WTC11 (cell line): ENCODE data around the gene DNAH8. TPM values are rescaled to one million over a fixed set of nuclear protein-coding genes. Genes with fewer than 3 reads are reported as not detected.

Experiments used
- ATAC-seq: fragments of 200-7000 bp; cut with Tn5 transposase; 2 replicates; pipeline ENCODE4 v1.10.0; 2021; ENCODE audit warnings: mild to moderate bottlenecking, moderate library complexity
- CTCF ChIA-PET: fragments of 300-600 bp; sonication (Branson Sonifier 250); formaldehyde crosslinking; loops from one replicate; lab custom pipeline; 2021; ENCODE audit warnings: antibody characterized with exemption; lab: Charles Lee
- POLR2A ChIA-PET: fragments of 350-600 bp; sonication (Branson Sonifier 250); formaldehyde crosslinking; loops from one replicate; lab custom pipeline; 2021; ENCODE audit warnings: antibody characterized with exemption; lab: Charles Lee
- DNase-seq: peaks from one replicate; pipeline ENCODE4 v3.0.0; 2021; ENCODE audit warnings: low spot score
- H3K27ac Mint-ChIP-seq: 2 replicates; pipeline ENCODE4 v1.8.0; 2021; ENCODE audit warnings: mixed read lengths
- H3K27me3 Mint-ChIP-seq: 2 replicates; pipeline ENCODE4 v1.8.0; 2021; ENCODE audit warnings: low read depth, mild to moderate bottlenecking, moderate library complexity, mixed read lengths
- H3K36me3 Mint-ChIP-seq: 2 replicates; pipeline ENCODE4 v1.8.0; 2021; ENCODE audit warnings: mixed read lengths
- H3K4me1 Mint-ChIP-seq: 2 replicates; pipeline ENCODE4 v1.8.0; 2022; ENCODE audit warnings: mixed read lengths
- H3K4me3 Mint-ChIP-seq: 2 replicates; pipeline ENCODE4 v1.8.0; 2021; ENCODE audit warnings: mild to moderate bottlenecking, moderate library complexity, mixed read lengths
- H3K9me3 Mint-ChIP-seq: 2 replicates; pipeline ENCODE4 v1.8.0; 2021; ENCODE audit warnings: mixed read lengths
- AFF4 ChIP-seq: sonication (generic); formaldehyde crosslinking; IDR thresholded peaks from 2 replicates; pipeline ENCODE4 v1.8.1; 2023; ENCODE audit warnings: mild to moderate bottlenecking, missing genetic modification reagents, borderline replicate concordance
- AR ChIP-seq: fragments of 250-450 bp; sonication (Bioruptor Pico); IDR thresholded peaks from 2 replicates; pipeline ENCODE4 v1.9.0; 2021; ENCODE audit warnings: mild to moderate bottlenecking
- CDX4 ChIP-seq: fragments of 250-450 bp; sonication (Bioruptor Pico); IDR thresholded peaks from 2 replicates; pipeline ENCODE4 v1.9.0; 2021; ENCODE audit warnings: moderate library complexity, mild to moderate bottlenecking, inconsistent platforms, borderline replicate concordance
- ELF4 ChIP-seq: sonication (generic); formaldehyde crosslinking; IDR thresholded peaks from 2 replicates; pipeline ENCODE4 v1.8.1; 2022; ENCODE audit warnings: low read depth, mild to moderate bottlenecking, moderate library complexity, missing genetic modification reagents
- ESRRA ChIP-seq: sonication (generic); formaldehyde crosslinking; IDR thresholded peaks from 2 replicates; pipeline ENCODE4 v1.8.1; 2022; ENCODE audit warnings: mild to moderate bottlenecking, missing genetic modification reagents, borderline replicate concordance
- ETV6 ChIP-seq: sonication (generic); formaldehyde crosslinking; IDR thresholded peaks from 2 replicates; pipeline ENCODE4 v1.8.1; 2022; ENCODE audit warnings: mild to moderate bottlenecking, missing genetic modification reagents
- FOXK1 ChIP-seq: sonication (generic); formaldehyde crosslinking; IDR thresholded peaks from 2 replicates; pipeline ENCODE4 v1.8.0; 2022; ENCODE audit warnings: mild to moderate bottlenecking, moderate library complexity, missing genetic modification reagents
- FOXP1 ChIP-seq: sonication (generic); formaldehyde crosslinking; IDR thresholded peaks from 2 replicates; pipeline ENCODE4 v1.8.0; 2022; ENCODE audit warnings: missing genetic modification reagents, mild to moderate bottlenecking, moderate library complexity, borderline replicate concordance
- JAZF1 ChIP-seq: fragments of 250-450 bp; sonication (Bioruptor Pico); IDR thresholded peaks from 2 replicates; pipeline ENCODE4 v1.9.0; 2021; ENCODE audit warnings: moderate library complexity, mild to moderate bottlenecking, inconsistent platforms
- NFE2L1 ChIP-seq: sonication (generic); formaldehyde crosslinking; IDR thresholded peaks from 2 replicates; pipeline ENCODE4 v1.8.1; 2023; ENCODE audit warnings: missing genetic modification reagents
- NFYB ChIP-seq: sonication (generic); formaldehyde crosslinking; conservative IDR thresholded peaks from 2 replicates; pipeline ENCODE4 v1.8.0; 2022; ENCODE audit warnings: low read depth, missing genetic modification reagents
- RORB ChIP-seq: fragments of 250-450 bp; sonication (Bioruptor Pico); IDR thresholded peaks from 2 replicates; pipeline ENCODE4 v1.9.0; 2021; ENCODE audit warnings: mild to moderate bottlenecking
- ZNF138 ChIP-seq: sonication (generic); formaldehyde crosslinking; conservative IDR thresholded peaks from 2 replicates; pipeline ENCODE4 v1.8.1; 2022; ENCODE audit warnings: mild to moderate bottlenecking, moderate library complexity, missing genetic modification reagents
- ZNF219 ChIP-seq: sonication (generic); formaldehyde crosslinking; IDR thresholded peaks from 2 replicates; pipeline ENCODE4 v1.8.0; 2023; ENCODE audit warnings: missing genetic modification reagents, mild to moderate bottlenecking, borderline replicate concordance
- ZNF423 ChIP-seq: fragments of 250-450 bp; sonication (Bioruptor Pico); IDR thresholded peaks from 2 replicates; pipeline ENCODE4 v2.1.2; 2022; ENCODE audit warnings: mild to moderate bottlenecking, moderate library complexity
- ZNF425 ChIP-seq: fragments of 250-450 bp; sonication (Bioruptor Pico); conservative IDR thresholded peaks from 2 replicates; pipeline ENCODE4 v1.9.0; 2021; ENCODE audit warnings: mild to moderate bottlenecking
- total RNA-seq: library from RNA; stranded (reverse); gene quantifications from 3 replicates; pipeline ENCODE4 v1.2.3, GENCODE V29; 2021
- TF ChIP-seq, protein P1 (sequence below): sonication (generic); formaldehyde crosslinking; IDR thresholded peaks from 2 replicates; pipeline ENCODE4 v1.8.0; 2023; ENCODE audit warnings: missing genetic modification reagents, mild to moderate bottlenecking, borderline replicate concordance
- TF ChIP-seq, protein P2 (sequence below): sonication (generic); formaldehyde crosslinking; IDR thresholded peaks from 2 replicates; pipeline ENCODE4 v1.8.0; 2022; ENCODE audit warnings: mild to moderate bottlenecking, missing genetic modification reagents
- TF ChIP-seq, protein P3 (sequence below): fragments of 250-450 bp; sonication (Bioruptor Pico); IDR thresholded peaks from 2 replicates; pipeline ENCODE4 v1.8.0; 2021; ENCODE audit warnings: mild to moderate bottlenecking

Gene DNAH8
- total RNA-seq, 1 experiment from 2014 or later: 0.02 TPM

- TF ChIP-seq ZNF138 (CRISPR knock-in tag) (no peak), ESRRA (CRISPR knock-in tag) (no peak)
- TF ChIP-seq, protein P1, sequence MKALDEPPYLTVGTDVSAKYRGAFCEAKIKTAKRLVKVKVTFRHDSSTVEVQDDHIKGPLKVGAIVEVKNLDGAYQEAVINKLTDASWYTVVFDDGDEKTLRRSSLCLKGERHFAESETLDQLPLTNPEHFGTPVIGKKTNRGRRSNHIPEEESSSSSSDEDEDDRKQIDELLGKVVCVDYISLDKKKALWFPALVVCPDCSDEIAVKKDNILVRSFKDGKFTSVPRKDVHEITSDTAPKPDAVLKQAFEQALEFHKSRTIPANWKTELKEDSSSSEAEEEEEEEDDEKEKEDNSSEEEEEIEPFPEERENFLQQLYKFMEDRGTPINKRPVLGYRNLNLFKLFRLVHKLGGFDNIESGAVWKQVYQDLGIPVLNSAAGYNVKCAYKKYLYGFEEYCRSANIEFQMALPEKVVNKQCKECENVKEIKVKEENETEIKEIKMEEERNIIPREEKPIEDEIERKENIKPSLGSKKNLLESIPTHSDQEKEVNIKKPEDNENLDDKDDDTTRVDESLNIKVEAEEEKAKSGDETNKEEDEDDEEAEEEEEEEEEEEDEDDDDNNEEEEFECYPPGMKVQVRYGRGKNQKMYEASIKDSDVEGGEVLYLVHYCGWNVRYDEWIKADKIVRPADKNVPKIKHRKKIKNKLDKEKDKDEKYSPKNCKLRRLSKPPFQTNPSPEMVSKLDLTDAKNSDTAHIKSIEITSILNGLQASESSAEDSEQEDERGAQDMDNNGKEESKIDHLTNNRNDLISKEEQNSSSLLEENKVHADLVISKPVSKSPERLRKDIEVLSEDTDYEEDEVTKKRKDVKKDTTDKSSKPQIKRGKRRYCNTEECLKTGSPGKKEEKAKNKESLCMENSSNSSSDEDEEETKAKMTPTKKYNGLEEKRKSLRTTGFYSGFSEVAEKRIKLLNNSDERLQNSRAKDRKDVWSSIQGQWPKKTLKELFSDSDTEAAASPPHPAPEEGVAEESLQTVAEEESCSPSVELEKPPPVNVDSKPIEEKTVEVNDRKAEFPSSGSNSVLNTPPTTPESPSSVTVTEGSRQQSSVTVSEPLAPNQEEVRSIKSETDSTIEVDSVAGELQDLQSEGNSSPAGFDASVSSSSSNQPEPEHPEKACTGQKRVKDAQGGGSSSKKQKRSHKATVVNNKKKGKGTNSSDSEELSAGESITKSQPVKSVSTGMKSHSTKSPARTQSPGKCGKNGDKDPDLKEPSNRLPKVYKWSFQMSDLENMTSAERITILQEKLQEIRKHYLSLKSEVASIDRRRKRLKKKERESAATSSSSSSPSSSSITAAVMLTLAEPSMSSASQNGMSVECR (CRISPR knock-in tag): no peak
These were observed 350.4 kb downstream of the DNAH8 start (continued) for GRCh38 chr6:39065561-39065960.

GRCh38 chr6:39068391-39068790 lies 353.3 kb downstream of the DNAH8 start:
- Mint-ChIP-seq H3K27ac (no peak overlapping the region), H3K4me1 (peaks cover 6% of the 10 kb centered on the region), H3K27me3 (no peaks in the 10 kb centered on the region; the same call in 1 of the 2 replicates), H3K9me3 (peaks cover 14% of the 10 kb centered on the region), H3K4me3 (no peak overlapping the region), H3K36me3 (no peaks in the 10 kb centered on the region)
- ATAC-seq: no peak
- ChIA-PET CTCF (interaction anchor here (1.4 kb wide), 1 partner anchor 71 kb away, joined by 3 read pairs; no protein-coding TSS in a partner anchor), POLR2A (no interaction called here)
- TF ChIP-seq ZNF423: no peak
- TF ChIP-seq, protein P2, sequence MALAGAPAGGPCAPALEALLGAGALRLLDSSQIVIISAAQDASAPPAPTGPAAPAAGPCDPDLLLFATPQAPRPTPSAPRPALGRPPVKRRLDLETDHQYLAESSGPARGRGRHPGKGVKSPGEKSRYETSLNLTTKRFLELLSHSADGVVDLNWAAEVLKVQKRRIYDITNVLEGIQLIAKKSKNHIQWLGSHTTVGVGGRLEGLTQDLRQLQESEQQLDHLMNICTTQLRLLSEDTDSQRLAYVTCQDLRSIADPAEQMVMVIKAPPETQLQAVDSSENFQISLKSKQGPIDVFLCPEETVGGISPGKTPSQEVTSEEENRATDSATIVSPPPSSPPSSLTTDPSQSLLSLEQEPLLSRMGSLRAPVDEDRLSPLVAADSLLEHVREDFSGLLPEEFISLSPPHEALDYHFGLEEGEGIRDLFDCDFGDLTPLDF: no peak
- TF ChIP-seq AR (CRISPR knock-in tag): no peak
- no peak for TF ChIP-seq FOXK1 (CRISPR knock-in tag)
- no peak for TF ChIP-seq ELF4 (CRISPR knock-in tag)
- no peak for TF ChIP-seq ZNF425 (CRISPR knock-in tag)
- TF ChIP-seq, protein P3, sequence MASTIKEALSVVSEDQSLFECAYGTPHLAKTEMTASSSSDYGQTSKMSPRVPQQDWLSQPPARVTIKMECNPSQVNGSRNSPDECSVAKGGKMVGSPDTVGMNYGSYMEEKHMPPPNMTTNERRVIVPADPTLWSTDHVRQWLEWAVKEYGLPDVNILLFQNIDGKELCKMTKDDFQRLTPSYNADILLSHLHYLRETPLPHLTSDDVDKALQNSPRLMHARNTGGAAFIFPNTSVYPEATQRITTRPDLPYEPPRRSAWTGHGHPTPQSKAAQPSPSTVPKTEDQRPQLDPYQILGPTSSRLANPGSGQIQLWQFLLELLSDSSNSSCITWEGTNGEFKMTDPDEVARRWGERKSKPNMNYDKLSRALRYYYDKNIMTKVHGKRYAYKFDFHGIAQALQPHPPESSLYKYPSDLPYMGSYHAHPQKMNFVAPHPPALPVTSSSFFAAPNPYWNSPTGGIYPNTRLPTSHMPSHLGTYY (CRISPR knock-in tag): no peak
- no peak for TF ChIP-seq JAZF1 (CRISPR knock-in tag)
- no peak for TF ChIP-seq ZNF219 (CRISPR knock-in tag)
- no peak for TF ChIP-seq RORB (CRISPR knock-in tag)
- TF ChIP-seq ETV6 (CRISPR knock-in tag): no peak
- no peak for TF ChIP-seq CDX4 (CRISPR knock-in tag)
- no peak for TF ChIP-seq FOXP1 (CRISPR knock-in tag)
- TF ChIP-seq NFE2L1: no peak
- no peak for TF ChIP-seq AFF4 (CRISPR knock-in tag)
- TF ChIP-seq NFYB (CRISPR knock-in tag): no peak
- TF ChIP-seq ESRRA (CRISPR knock-in tag): no peak
- no peak for DNase-seq
